Kidney epithelial cell (primary cell): ENCODE data around the gene RFTN1. TPM values are rescaled to one million over a fixed set of nuclear protein-coding genes. Genes with fewer than 3 reads are reported as not detected.

ENCODE experiments used
- DNase-seq: peaks from one replicate; pipeline ENCODE4 v3.0.0-alpha.2; 2010; ENCODE audit warnings: low read depth
- H3K27me3 ChIP-seq: 2 replicates; pipeline ENCODE4 v1.6.0; 2011; ENCODE audit warnings: low read length; ENCODE audit not compliant: control insufficient read depth, insufficient read depth
- H3K36me3 ChIP-seq: 2 replicates; pipeline ENCODE4 v1.5.1; 2011; ENCODE audit warnings: low read length; ENCODE audit not compliant: control insufficient read depth, insufficient read depth
- H3K4me3 ChIP-seq: 2 replicates; pipeline ENCODE4 v1.5.1; 2011; ENCODE audit warnings: low read depth, mild to moderate bottlenecking, control low read depth, low read length
- total RNA-seq: library from RNA; depleted of rRNA; stranded (reverse); fragments of >200 nt; gene quantifications from 2 replicates; pipeline ENCODE4 v1.2.3, GENCODE V29; 2015
- TF ChIP-seq, protein P1 (sequence below): IDR thresholded peaks from 2 replicates; pipeline ENCODE4 v1.5.1; 2011; ENCODE audit warnings: mild to moderate bottlenecking, moderate library complexity, low read length, control low read depth, inconsistent platforms; ENCODE audit not compliant: insufficient read depth, poor library complexity, severe bottlenecking

RFTN1 gene
- total RNA-seq, 1 donor from 2014 or later: 50.7 TPM

- H3K27me3 ChIP-seq: no peaks in the 10 kb centered on the region
- no peak overlapping the region for H3K4me3 ChIP-seq
- TF ChIP-seq, protein P1, sequence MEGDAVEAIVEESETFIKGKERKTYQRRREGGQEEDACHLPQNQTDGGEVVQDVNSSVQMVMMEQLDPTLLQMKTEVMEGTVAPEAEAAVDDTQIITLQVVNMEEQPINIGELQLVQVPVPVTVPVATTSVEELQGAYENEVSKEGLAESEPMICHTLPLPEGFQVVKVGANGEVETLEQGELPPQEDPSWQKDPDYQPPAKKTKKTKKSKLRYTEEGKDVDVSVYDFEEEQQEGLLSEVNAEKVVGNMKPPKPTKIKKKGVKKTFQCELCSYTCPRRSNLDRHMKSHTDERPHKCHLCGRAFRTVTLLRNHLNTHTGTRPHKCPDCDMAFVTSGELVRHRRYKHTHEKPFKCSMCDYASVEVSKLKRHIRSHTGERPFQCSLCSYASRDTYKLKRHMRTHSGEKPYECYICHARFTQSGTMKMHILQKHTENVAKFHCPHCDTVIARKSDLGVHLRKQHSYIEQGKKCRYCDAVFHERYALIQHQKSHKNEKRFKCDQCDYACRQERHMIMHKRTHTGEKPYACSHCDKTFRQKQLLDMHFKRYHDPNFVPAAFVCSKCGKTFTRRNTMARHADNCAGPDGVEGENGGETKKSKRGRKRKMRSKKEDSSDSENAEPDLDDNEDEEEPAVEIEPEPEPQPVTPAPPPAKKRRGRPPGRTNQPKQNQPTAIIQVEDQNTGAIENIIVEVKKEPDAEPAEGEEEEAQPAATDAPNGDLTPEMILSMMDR: no peak
- no peak for DNase-seq
- H3K36me3 ChIP-seq: no peaks in the 10 kb centered on the region
Measured at GRCh38 chr3:16501376-16501775, 12.1 kb downstream of the RFTN1 start.

DNA sequence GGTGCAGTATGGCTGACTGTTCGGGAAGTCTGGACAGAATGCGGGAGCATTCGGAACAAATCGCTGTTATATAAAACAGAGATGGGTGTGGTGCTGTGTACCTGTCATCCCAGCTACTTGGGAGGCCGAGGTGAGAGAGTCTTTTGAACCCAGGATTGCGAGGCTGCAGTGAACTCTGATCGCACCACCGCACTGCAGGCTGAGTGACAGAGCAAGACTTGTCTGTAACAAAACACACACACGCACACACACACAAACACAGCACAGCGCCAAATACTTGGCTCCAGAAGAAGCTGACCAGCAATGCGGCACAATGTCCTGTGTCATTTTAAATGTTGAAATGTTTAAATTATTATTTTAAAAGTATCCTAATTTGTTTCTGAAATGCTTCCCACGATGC lies 12.6 kb downstream of the RFTN1 start:
- TF ChIP-seq, protein P1: no peak
- no peaks in the 10 kb centered on the region for H3K27me3 ChIP-seq
- H3K4me3 ChIP-seq: no peak overlapping the region
- H3K36me3 ChIP-seq: no peaks in the 10 kb centered on the region
- no peak for DNase-seq

DNA sequence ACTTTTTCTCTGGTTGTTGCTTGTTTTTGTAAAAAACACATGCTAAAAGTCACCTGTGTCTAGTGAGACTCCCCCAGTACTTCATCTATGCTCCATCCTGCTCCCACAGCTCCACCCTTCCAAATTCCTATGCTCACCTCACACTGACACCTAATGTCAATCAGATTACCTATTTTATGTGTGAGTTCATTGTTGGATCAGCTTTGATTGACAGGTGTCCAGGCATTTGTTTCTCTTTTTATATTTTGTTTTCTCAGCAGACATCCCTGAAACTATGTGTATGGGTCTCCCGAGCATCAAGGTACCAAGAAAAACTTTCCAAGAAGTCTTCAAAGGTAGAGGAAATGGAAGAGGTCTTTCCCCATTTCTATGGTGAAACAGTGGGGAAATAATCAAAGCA lies 13.4 kb downstream of the RFTN1 start:
- no peaks in the 10 kb centered on the region for H3K36me3 ChIP-seq
- no peak for DNase-seq
- TF ChIP-seq, protein P1: no peak
- no peak overlapping the region for H3K4me3 ChIP-seq
- H3K27me3 ChIP-seq: no peaks in the 10 kb centered on the region

DNA sequence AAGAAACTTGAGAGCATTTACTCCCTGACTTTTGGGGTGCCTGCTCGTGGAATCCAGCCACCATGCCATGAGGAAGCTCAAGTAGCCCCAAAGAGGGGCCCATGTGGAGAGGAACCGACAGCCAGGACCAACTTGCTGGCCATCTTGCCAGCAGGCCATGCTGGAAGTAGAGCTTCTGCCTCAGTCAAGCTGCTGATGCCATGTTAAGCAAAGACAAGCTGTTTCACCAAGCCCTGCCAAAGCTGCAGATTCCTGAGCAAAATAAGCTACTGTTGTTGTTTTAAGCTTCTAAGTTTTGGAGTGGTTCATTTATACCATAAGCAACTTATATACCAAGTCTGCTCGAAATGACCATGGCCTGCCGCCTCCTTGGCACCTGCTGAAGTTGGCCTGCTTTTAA lies 14.1 kb downstream of the RFTN1 start:
- Histone ChIP-seq H3K27me3 (no peaks in the 10 kb centered on the region), H3K36me3 (no peaks in the 10 kb centered on the region), H3K4me3 (no peak overlapping the region)
- no peak for DNase-seq
- TF ChIP-seq, protein P1: no peak

DNA sequence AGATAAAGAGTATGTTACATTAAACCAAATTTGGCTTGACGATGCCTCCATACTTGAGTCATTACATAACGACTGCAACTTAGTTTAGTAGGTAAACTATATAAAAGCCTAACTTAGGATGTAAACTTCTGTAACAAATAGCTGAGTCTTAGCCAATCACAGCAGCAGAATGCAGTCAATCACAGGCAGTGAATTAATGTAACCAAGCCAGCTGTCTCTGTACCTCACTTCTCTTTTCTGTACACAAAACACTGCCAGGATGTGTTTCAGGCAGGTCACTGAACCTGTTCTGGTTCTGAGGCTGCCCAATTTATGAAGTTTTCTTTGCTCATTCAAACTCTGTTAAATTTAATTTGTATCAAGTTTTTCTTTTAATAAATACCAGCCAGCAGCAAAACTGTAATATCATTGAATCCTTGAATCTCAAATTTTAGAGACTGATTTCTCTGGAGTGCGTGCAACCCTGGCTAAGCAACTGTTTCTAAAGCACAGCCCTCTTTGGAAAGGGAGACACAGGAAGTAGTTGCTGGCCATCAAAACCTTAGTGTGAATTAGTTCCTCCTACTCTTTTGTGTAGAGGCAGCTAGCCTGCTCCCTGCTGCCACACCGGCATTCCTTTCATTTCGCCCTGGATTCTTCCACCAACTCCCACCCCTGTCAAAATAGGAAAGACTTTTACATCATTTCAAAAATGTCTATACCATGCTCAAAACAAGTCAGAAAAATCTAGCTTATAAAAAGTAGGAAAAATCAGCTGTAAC lies 15.2 kb downstream of the RFTN1 start:
- no peaks in the 10 kb centered on the region for H3K36me3 ChIP-seq
- no peaks in the 10 kb centered on the region for H3K27me3 ChIP-seq
- TF ChIP-seq, protein P1: no peak
- DNase-seq: no peak
- H3K4me3 ChIP-seq: no peak overlapping the region
